ENCODE data around the gene EIF4G3.

DNA sequence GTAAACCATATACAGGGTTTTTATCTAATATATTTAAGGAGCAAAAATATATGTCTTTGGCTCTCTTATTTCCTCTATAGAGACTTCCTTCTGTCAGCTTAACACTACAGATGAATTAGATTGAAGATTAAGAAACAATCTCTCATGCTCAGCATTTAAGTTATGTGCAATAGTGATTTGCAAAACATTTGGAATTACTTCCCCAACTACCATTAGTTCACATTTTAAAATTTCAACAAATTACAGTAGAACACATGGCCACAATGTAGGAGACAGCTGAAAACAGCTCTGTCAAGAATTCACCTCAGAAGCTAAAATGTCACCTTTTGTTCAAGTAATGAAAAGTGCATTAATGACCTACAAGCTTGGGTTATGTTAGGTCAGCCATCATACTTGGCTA lies 177.9 kb downstream of the EIF4G3 start:
- TF ChIP-seq POLR2A (IDR thresholded peaks at IDR 0.05), result no peak
- TF ChIP-seq, protein P1, sequence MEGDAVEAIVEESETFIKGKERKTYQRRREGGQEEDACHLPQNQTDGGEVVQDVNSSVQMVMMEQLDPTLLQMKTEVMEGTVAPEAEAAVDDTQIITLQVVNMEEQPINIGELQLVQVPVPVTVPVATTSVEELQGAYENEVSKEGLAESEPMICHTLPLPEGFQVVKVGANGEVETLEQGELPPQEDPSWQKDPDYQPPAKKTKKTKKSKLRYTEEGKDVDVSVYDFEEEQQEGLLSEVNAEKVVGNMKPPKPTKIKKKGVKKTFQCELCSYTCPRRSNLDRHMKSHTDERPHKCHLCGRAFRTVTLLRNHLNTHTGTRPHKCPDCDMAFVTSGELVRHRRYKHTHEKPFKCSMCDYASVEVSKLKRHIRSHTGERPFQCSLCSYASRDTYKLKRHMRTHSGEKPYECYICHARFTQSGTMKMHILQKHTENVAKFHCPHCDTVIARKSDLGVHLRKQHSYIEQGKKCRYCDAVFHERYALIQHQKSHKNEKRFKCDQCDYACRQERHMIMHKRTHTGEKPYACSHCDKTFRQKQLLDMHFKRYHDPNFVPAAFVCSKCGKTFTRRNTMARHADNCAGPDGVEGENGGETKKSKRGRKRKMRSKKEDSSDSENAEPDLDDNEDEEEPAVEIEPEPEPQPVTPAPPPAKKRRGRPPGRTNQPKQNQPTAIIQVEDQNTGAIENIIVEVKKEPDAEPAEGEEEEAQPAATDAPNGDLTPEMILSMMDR (IDR thresholded peaks at IDR 0.05), result no peak
